NCI-H2196 (cell line): ENCODE results near the gene RFESD.

Source experiments
- DNase-seq: peaks from one replicate; lab custom pipeline; 2025; ENCODE audit not compliant: unreplicated experiment; lab: John Stamatoyannopoulos, UW

The RFESD gene

DNA sequence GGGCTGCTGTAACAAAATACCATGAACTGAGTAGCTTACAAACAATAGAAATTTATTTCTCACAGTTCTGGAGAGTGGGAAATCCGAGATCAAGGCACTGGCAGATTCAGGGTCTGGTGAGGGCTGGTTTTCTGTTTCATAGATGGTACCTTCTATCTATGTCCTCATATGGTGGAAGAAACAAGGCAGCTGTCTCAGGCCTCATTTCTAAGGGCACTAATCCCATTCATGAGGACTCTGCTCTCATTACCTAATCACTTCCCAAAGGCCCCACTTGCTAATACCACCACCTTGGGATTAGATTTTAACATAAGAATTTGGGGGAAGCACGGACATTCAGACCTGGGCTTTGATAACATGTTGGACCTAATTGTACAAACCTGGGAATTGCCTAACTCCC lies 13.5 kb downstream of the RFESD start:
- no peak for DNase-seq

DNA sequence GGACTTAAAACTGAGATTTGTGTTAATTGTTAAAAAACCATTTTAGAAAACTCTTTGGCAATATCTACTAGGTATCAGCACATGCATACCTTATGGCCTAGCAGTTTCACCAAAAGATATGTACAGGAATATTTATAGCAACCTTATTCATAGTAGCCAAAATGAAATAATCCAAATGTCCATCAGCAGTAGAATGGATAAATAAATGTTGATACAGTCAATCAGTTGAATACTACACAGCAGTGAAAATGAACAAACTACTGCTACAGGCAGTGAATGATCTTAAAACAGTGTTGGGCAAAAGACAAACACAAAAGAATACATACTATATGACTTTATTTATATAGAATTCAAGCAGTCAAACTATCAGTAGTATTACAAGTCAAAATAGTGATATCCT lies 16.4 kb downstream of the RFESD start:
- DNase-seq: no peak

- DNase-seq: peak; percentile 32
Measured at GRCh38 chr5:95664204-95664786, 17.7 kb downstream of the RFESD start.

- no peak for DNase-seq
Measured at GRCh38 chr5:95667061-95667618, 20.6 kb downstream of the RFESD start.

- DNase-seq: no peak
Measured at GRCh38 chr5:95667678-95668077, 21.1 kb downstream of the RFESD start.

DNA sequence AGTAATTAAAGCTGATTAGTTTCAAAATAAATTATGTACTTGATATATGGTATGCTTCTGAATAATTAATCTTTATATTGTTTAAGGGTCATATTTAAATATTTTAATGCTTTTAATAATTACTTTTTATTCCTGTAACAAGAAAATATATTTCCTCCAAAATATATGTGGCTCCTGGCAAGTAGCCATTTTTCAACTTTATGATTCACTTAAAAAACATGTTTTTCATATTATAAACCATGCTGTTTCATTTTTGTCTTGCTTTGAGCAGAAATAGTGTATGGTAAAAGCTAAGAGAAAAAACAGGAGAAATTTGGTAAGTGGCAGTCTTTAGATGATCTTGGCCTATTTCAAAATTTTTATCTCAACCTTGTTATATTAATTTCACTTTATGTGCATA lies 21.6 kb downstream of the RFESD start:
- no peak for DNase-seq

GRCh38 chr5:95668728-95669127 lies 22.2 kb downstream of the RFESD start:
- no peak for DNase-seq

GRCh38 chr5:95669540-95669939 lies 23.0 kb downstream of the RFESD start:
- peak; percentile 32 for DNase-seq

- no peak for DNase-seq
Measured at GRCh38 chr5:95669985-95670384, 23.4 kb downstream of the RFESD start.

GRCh38 chr5:95670568-95670967 lies 24.0 kb downstream of the RFESD start:
- DNase-seq: no peak

- no peak for DNase-seq
Measured at GRCh38 chr5:95671826-95672225, 25.2 kb downstream of the RFESD start.

GRCh38 chr5:95672641-95673040 lies 26.1 kb downstream of the RFESD start:
- no peak for DNase-seq

- no peak for DNase-seq
Measured at GRCh38 chr5:95673081-95673480, 26.5 kb downstream of the RFESD start.

- no peak for DNase-seq
Measured at GRCh38 chr5:95682891-95683290, 36.3 kb downstream of the RFESD start, which contains the start of gene SPATA9. SPATA9 (minus strand) TSS chr5:95682991; CDS start chr5:95682854, 137 bp downstream.

- no peak for DNase-seq
Measured at GRCh38 chr5:95684361-95684760, 37.8 kb downstream of the RFESD start.

DNA sequence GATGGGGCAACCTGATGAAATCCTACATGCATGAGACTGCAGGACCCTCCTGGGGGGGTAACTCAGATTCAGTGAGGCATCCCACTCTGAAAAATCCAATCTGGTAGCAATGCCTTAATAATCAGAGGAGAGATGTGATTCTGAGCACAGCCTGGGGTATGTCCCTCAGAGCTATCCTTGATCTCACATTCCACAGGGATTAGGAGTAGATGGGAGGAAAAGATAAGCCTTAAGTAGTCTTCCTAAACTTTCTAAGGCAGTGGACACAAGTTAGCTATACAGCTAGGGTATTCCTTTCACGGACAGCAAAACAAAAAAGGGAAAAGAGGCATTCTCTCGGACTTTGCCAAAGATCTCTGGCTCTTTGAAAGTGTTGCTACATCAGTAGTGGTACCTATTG lies 40.1 kb downstream of the RFESD start:
- no peak for DNase-seq

- no peak for DNase-seq
Measured at GRCh38 chr5:95689680-95690079, 43.1 kb downstream of the RFESD start.

DNA sequence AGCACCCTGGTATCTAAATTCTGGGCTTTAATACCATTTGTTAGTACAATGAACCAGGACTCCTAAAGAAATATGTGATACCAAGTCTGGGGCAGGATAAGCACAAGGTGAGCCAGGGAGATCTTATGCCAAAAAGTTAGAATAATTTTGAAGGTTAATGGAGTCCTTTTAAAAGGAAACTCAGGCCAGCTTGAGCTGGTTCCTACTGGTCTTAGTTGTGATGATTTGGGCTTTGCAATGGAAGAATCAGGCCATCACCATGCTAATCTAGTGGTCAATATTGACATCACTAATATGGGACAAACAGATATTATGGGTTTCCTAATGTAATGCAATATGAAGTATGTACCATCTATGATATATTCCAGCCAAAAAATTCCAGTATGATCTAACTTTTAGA lies 43.8 kb downstream of the RFESD start:
- DNase-seq: no peak

DNA sequence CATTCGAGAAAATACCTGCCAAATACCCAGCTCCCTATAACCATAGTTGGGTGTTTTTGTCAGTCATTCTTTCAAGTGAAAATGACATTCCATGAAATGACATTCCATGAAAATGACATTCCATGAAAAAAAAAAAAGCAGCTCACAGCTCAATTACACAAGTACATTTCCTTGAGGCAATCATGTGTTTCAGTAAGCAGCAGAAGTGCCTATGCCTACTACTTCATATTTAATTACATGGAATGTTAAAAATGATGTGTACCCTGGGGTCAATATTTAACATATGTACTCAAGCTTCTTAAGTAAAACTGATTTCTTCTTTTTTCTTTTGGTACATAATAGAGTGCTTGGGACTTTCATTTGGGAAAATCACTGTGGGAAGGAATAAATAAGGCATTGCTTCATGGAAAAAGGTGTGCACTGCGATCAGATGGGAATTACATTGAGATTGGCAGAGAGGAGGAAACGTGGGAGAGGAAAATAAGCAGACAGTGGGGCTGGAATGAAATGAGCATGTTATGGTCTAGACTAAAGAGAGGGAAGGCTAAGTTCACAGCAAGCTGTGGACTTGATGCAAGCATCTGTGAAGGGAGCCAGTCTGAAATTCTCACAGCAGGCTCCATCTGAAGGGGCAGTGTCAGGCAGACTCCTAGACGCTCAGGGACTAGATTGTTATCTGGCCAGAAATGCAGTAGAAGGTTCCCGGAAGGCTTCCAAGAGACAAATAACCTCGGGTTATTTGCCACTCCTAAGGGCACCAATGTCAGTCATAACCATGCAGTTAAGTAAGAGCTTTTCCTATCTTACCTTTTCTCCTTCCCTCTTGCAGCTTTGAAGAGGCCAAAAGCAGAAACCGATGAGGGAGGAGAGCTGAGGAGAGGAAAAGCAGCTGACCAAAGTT lies 51.5 kb downstream of the RFESD start:
- DNase-seq: no peak

GRCh38 chr5:95699337-95699736 lies 52.8 kb downstream of the RFESD start:
- no peak for DNase-seq

- no peak for DNase-seq
Measured at GRCh38 chr5:95701074-95701473, 54.5 kb downstream of the RFESD start.

GRCh38 chr5:95704150-95704549 lies 57.6 kb downstream of the RFESD start:
- DNase-seq: no peak
